Thymus (tissue), 11 donors: Measurements from ENCODE around the gene ARRB2. TPM values are rescaled to one million over a fixed set of nuclear protein-coding genes. Genes with fewer than 3 reads are reported as not detected.
"Not testable (repeated sequence)": the region's sequence is repeated elsewhere in the genome, so short reads cannot be mapped to it uniquely, and the experiment has no call there.

Source experiments
- DNase-seq, 9 donors: peaks; one replicate each; pipeline ENCODE4 v3.0.0-alpha.2; 2013; ENCODE audit warnings: low spot score in 9 of 9, low read depth in 6 of 9, missing footprints in 1 of 9
- H3K27ac ChIP-seq, 2 donors: one replicate each; pipeline ENCODE4 v1.5.1; 2013; ENCODE audit warnings: control low read depth in 1 of 2, low read depth in 1 of 2, low read length in 1 of 2, mild to moderate bottlenecking in 1 of 2, moderate library complexity in 1 of 2
- H3K27me3 ChIP-seq, 2 donors: one replicate each; pipeline ENCODE4 v1.5.1; 2013; ENCODE audit warnings: low read length in 1 of 2; ENCODE audit not compliant: control insufficient read depth in 2 of 2, insufficient read depth in 1 of 2
- H3K36me3 ChIP-seq, 2 donors: one replicate each; pipeline ENCODE4 v1.5.1; 2013; ENCODE audit warnings: low read length in 1 of 2, mild to moderate bottlenecking in 1 of 2, moderate library complexity in 1 of 2; ENCODE audit not compliant: control insufficient read depth in 2 of 2, insufficient read depth in 2 of 2
- H3K4me1 ChIP-seq, 2 donors: one replicate each; pipeline ENCODE4 v1.5.1; 2013; ENCODE audit warnings: low read length in 2 of 2; ENCODE audit not compliant: control insufficient read depth in 2 of 2, insufficient read depth in 2 of 2
- H3K4me3 ChIP-seq, 2 donors: one replicate each; pipeline ENCODE4 v1.5.1; 2013; ENCODE audit warnings: low read length in 2 of 2, control low read depth in 1 of 2, mild to moderate bottlenecking in 1 of 2
- H3K9me3 ChIP-seq, 2 donors: one replicate each; pipeline ENCODE4 v1.5.1; 2013; ENCODE audit warnings: low read length in 1 of 2, mild to moderate bottlenecking in 1 of 2; ENCODE audit not compliant: control insufficient read depth in 2 of 2, insufficient read depth in 1 of 2
- WGBS: extraction: QIAGEN DNeasy Blood & Tissue Kit; methylation state at CpG from one replicate; pipeline ENCODE4 v1.1.7; 2013; 5-methylcytosine and 5-hydroxymethylcytosine counted together
- polyA plus RNA-seq: library from polyadenylated mRNA; stranded (reverse); fragments of 200-250 nt; gene quantifications from one replicate; pipeline ENCODE4 v1.2.3, GENCODE V29; 2013
- total RNA-seq: library from RNA; stranded (reverse); fragments of 120-200 nt; gene quantifications from one replicate; pipeline ENCODE4 v1.2.4, GENCODE V29; 2013
- donor health status: healthy.

Gene ARRB2
- total and polyA plus RNA-seq, 2 donors: 60.2 to 91.2 TPM

DNA sequence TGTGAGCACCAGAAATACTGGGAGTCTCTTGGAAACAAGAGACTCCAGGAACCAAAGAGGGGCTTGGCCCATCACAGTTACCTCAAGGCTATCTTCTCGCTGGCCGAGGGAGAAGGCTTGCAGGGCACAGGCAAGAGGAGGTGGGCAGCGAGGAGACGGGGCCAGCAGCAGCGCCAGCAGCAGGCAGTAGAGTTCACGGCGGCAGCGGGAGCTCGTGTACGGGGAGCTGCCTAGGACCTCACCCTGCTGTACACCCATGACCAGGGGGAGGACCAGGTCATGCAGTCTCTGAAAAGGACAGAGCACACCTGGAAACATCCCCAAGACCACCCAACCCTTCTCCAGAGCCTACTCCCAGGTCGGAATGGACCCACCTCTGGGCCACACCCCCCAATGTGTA is 37.3 kb upstream of the ARRB2 start:
- Histone ChIP-seq H3K27me3 (no peaks in the 10 kb centered on the region), H3K9me3 (no peaks in the 10 kb centered on the region), H3K4me1 (no peaks in the 10 kb centered on the region), H3K27ac (no peak overlapping the region), H3K36me3 (peaks cover 65 to 68% of the 10 kb centered on the region in 2 donors), H3K4me3 (no peak overlapping the region)
- no peak for DNase-seq
- 98% methylated on average over 11 of the region's 11 CpGs for WGBS

DNA sequence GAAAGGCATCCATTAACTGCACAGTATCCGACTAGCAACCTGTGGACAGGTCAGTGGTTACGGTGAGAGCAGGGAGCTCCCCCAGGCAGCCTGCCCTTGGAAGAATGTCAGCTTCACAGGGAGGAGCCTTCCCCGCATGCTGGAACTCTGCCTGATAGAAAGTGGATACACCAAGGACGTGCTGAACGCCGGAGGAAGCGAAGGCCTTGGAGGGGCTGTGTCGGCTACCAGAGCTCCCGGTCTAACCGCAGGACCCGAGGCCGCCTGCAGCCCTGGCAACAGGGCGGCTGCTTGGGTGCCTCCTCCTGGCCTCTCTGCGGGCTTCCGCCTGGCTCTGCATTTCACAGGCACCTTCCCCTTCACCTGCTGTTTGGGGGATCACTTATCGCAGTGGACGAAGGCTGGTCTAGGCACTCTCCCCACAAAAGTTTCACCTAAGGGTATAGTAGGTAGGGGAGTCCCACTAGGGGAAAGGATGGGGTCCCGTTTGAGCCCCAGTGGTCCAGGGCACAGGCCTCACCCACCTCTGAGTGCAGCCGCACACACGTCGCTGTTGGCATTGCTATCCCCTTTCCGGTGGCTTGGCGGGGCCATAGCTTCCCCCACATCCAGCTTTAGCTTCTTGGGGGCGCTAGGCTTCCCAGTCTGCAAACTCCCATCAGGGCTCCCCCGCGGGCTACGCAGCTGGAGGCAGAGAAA is 36.3 kb upstream of the ARRB2 start:
- Histone ChIP-seq H3K4me1 (no peaks in the 10 kb centered on the region), H3K9me3 (no peaks in the 10 kb centered on the region), H3K27me3 (no peaks in the 10 kb centered on the region), H3K27ac (no peak overlapping the region), H3K36me3 (peaks cover 72 to 75% of the 10 kb centered on the region in 2 donors), H3K4me3 (no peak overlapping the region)
- DNase-seq: no peak
- 97% methylated on average over 27 of the region's 27 CpGs for WGBS

DNA sequence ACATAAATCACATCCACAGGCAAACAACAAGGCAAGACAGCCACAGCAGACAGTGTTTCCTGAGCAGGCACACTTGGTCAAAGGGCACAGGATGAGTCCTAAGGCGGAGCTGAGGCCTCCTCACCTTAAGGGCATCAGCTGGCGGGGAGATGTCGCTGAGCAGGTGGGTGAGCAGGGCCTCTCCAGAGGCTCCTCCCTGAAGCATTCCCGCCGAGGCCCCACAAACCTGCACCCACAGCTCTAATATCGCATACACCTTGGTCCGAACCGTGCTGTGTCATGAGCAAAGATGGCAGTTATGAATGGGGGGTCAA is 35.8 kb upstream of the ARRB2 start:
- no peaks in the 10 kb centered on the region for H3K27me3 ChIP-seq
- no peak for DNase-seq
- H3K9me3 ChIP-seq: no peaks in the 10 kb centered on the region
- WGBS: 97% methylated on average over 8 of the region's 8 CpGs
- H3K4me1 ChIP-seq: no peaks in the 10 kb centered on the region
- no peak overlapping the region for H3K4me3 ChIP-seq
- H3K27ac ChIP-seq: no peak overlapping the region
- peaks cover 72 to 80% of the 10 kb centered on the region in 2 donors for H3K36me3 ChIP-seq

DNA sequence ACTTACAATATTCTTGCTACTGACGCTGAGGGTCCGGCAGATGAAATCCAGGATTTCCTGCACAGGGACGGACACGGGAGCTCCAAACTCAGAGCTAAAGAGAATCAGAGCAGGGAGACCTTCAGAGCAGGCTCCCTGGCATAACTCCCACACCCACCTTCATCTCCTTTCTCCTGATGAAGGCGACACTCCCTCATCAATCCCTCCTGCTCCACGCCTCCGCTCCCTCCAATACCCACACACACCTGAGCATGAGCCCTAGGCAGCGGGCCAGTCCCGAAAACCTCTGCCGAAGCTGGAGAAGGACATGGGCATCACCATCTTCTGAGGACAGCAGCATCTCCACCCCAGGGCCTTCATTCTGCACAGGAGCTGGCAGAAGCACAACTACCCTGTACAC is 34.6 kb upstream of the ARRB2 start:
- H3K27ac ChIP-seq: no peak overlapping the region
- WGBS: 98% methylated on average over 10 of the region's 10 CpGs
- no peak for DNase-seq
- peaks cover 76 to 87% of the 10 kb centered on the region in 2 donors for H3K36me3 ChIP-seq
- no peaks in the 10 kb centered on the region for H3K9me3 ChIP-seq
- no peaks in the 10 kb centered on the region for H3K4me1 ChIP-seq
- no peaks in the 10 kb centered on the region for H3K27me3 ChIP-seq
- H3K4me3 ChIP-seq: no peak overlapping the region

DNA sequence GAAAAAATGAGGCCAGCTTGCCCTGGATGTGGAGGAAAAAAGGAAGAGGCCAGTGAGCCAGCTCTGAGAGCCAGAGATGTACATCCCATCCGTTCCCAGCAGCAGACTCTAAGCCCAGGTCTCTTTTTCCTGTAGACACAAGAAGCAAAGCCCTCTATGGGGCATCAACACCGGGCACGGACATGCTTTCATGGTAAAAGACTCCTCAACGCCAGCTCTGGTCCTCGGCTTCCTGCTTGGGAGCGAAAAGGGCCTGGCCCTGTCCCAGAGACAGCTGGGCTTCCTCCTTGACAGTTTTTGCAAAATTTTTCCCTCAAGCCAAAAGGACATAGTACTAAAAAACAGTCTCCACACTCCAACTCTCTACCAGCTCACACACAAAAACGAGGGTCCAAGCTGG is 33.6 kb upstream of the ARRB2 start:
- H3K36me3 ChIP-seq: peaks cover 74 to 84% of the 10 kb centered on the region in 2 donors
- WGBS: 97% methylated on average over 7 of the region's 7 CpGs
- no peaks in the 10 kb centered on the region for H3K9me3 ChIP-seq
- no peaks in the 10 kb centered on the region for H3K27me3 ChIP-seq
- no peak overlapping the region for H3K27ac ChIP-seq
- no peaks in the 10 kb centered on the region for H3K4me1 ChIP-seq
- no peak overlapping the region for H3K4me3 ChIP-seq
- DNase-seq: no peak

DNA sequence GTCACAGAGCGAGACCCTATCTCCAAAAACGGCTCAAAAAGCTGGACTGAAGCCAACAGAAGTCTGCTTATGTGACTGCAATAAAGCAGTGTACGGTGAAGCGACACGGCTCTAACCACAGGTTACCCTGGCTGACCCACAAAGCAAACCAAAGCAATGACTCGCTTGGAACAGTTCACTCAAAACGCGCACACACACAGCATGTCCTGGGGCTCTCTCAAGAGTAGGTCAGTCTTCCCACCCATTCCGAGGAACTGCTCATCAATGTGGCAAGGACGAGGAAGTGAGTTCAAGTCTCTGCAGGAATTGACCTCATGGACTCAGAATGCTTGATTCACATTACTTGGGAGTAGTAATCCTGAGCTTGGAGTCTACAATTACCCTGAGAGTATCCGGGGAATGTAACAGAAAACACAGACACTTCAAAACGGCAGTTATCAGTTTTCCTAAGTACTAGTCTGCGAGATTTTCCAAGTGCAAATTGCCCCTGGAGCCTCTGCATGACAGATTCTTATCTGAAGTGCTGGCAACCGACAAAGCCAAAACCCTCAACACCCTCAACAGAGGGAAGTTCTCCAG is 31.9 kb upstream of the ARRB2 start:
- H3K9me3 ChIP-seq: no peaks in the 10 kb centered on the region
- no peak overlapping the region for H3K27ac ChIP-seq
- H3K36me3 ChIP-seq: peaks cover 72 to 80% of the 10 kb centered on the region in 2 donors
- H3K4me1 ChIP-seq: no peaks in the 10 kb centered on the region
- no peaks in the 10 kb centered on the region for H3K27me3 ChIP-seq
- no peak overlapping the region for H3K4me3 ChIP-seq
- 86% methylated on average over 14 of the region's 14 CpGs for WGBS
- no peak for DNase-seq

DNA sequence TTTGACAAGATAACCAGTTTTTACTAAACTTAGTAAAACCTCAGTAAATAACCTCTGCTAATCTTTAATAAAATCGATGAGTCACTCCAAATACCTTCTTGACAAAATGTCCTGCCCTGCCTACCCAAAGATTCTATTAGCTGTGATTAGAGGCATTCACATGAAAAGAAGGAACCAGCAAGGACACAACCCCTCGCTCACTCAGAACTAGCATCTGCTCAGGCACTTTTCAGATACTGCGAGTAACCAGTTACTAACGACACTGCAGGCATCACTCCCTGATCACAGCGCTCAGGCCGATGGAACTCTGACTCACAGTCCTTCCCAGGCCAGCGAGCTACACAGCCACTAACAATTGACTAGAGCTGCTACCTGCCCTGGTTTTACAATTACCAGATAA is 30.8 kb upstream of the ARRB2 start:
- H3K27me3 ChIP-seq: no peaks in the 10 kb centered on the region
- DNase-seq: no peak
- no peak overlapping the region for H3K4me3 ChIP-seq
- H3K4me1 ChIP-seq: no peaks in the 10 kb centered on the region
- H3K27ac ChIP-seq: no peak overlapping the region
- peaks cover 61 to 75% of the 10 kb centered on the region in 2 donors for H3K36me3 ChIP-seq
- 97% methylated on average over 7 of the region's 7 CpGs for WGBS
- H3K9me3 ChIP-seq: no peaks in the 10 kb centered on the region

DNA sequence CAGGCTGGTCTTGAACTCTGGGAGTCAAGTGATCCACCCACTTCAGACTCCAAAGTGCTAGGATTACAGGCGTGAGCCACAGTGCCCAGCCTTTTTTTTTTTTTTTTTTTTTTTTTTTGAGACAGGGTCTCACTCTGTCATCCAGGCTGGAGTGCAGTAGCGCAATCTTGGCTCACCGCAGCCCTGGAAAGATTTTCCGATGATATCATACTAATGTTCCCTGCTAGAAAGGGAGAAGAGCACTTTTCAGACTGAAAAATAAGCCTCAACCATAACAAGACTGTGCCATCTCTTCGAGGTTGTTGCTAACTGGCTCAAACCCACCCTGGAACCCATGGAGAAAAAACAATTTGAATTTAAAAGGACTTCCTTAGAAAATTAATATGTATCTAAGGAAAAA is 26.7 kb upstream of the ARRB2 start:
- WGBS: 97% methylated on average over 5 of the region's 5 CpGs
- H3K9me3 ChIP-seq, H3K27ac ChIP-seq, H3K4me1 ChIP-seq, H3K27me3 ChIP-seq, H3K4me3 ChIP-seq, DNase-seq: not testable (repeated sequence)
- peaks cover 47 to 55% of the 10 kb centered on the region in 2 donors for H3K36me3 ChIP-seq

DNA sequence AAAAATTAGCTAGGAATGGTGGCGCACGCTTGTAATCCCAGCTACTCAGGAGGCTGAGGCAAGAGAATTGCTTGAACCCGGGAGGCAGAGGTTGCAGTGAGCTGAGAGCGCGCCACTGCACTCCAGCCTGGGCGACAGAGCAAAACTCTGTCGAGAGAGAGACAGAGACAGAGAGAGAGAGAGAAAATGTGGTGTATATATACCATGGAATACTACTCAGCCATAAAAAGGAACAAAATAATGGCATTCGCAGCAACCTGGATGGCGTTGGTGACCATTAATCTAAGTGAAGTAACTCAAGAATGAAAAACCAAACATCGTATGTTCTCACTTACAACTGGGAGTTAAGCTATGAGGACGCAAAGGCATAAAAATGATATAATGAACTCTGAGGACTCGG is 20.6 kb upstream of the ARRB2 start:
- H3K4me3 ChIP-seq, H3K9me3 ChIP-seq, H3K27ac ChIP-seq, DNase-seq, H3K4me1 ChIP-seq, H3K27me3 ChIP-seq: not testable (repeated sequence)
- peaks cover 29 to 32% of the 10 kb centered on the region in 2 donors for H3K36me3 ChIP-seq
- 94% methylated on average over 12 of the region's 12 CpGs for WGBS
